SK-N-SH (cell line): ENCODE data around the gene MAPK14. TPM values are rescaled to one million over a fixed set of nuclear protein-coding genes. Genes with fewer than 3 reads are reported as not detected.

ENCODE experiments used
- CTCF ChIA-PET: fragments of 300-600, 350-600 bp; formaldehyde crosslinking; extraction: SDS; loops from one replicate; lab custom pipeline; 2021; lab: Yijun Ruan, JAX
- POLR2A ChIA-PET: fragments of 350-600 bp; sonication (Branson Sonifier 250); formaldehyde crosslinking; extraction: SDS; loops from one replicate; lab custom pipeline; 2020; ENCODE audit warnings: antibody characterized with exemption, inconsistent platforms; lab: Yijun Ruan, JAX
- DNase-seq: peaks from one replicate; pipeline ENCODE4 v3.0.0; 2012
- H2AFZ ChIP-seq: fragments of 200-600 bp; sonication (generic); 2 replicates; pipeline ENCODE4 v1.8.1; 2016; ENCODE audit warnings: antibody characterized with exemption, mild to moderate bottlenecking, low read depth
- H3F3A ChIP-seq: fragments of 200-600 bp; sonication (generic); replicated peaks from 2 replicates; pipeline ENCODE3; 2016; ENCODE audit warnings: antibody characterized with exemption, mild to moderate bottlenecking; ENCODE audit not compliant: insufficient read depth
- H3K27ac ChIP-seq, 2 experiments: fragments of 200-500 bp in 1 of 2; fragments of 200-600 bp in 1 of 2; sonication (Bioruptor generic) in 1 of 2; sonication (generic), shearing (Covaris generic) in 1 of 2; 2 replicates each; pipeline versions ENCODE4 v1.5.1 to v1.6.1; 2014 to 2016; ENCODE audit warnings: low read depth in 2 of 2, inconsistent platforms in 1 of 2, low read length in 1 of 2, mild to moderate bottlenecking in 1 of 2, mixed read lengths in 1 of 2
- H3K27me3 ChIP-seq: fragments of 200-600 bp; sonication (generic), shearing (Covaris generic); 2 replicates; pipeline ENCODE4 v1.6.1; 2016; ENCODE audit warnings: mixed run types; ENCODE audit not compliant: insufficient read depth
- H3K36me3 ChIP-seq, 2 experiments: fragments of 200-500 bp in 1 of 2; fragments of 200-600 bp in 1 of 2; sonication (Bioruptor generic) in 1 of 2; sonication (generic) in 1 of 2; replicated peaks in 1 of 2; 2 replicates each; pipeline versions ENCODE3 to v1.5.1; 2014 to 2016; ENCODE audit warnings: low read length in 1 of 2, mild to moderate bottlenecking in 1 of 2; ENCODE audit not compliant: insufficient read depth in 2 of 2, control insufficient read depth in 1 of 2
- H3K4me1 ChIP-seq, 2 experiments: fragments of 200-500 bp in 1 of 2; fragments of 200-600 bp in 1 of 2; sonication (Bioruptor generic) in 1 of 2; sonication (generic), shearing (Covaris generic) in 1 of 2; 2 replicates each; pipeline versions ENCODE4 v1.5.1 to v1.6.1; 2014 to 2016; ENCODE audit warnings: low read depth in 1 of 2, low read length in 1 of 2, mixed run types in 1 of 2; ENCODE audit not compliant: insufficient read depth in 2 of 2, control insufficient read depth in 1 of 2
- H3K4me2 ChIP-seq: fragments of 200-600 bp; sonication (generic), shearing (Covaris generic); 2 replicates; pipeline ENCODE4 v1.6.1; 2017; ENCODE audit warnings: mixed run types
- H3K4me3 ChIP-seq, 2 experiments: fragments of 200-500 bp in 1 of 2; fragments of 200-600 bp in 1 of 2; sonication (Bioruptor generic) in 1 of 2; sonication (generic), shearing (Covaris generic) in 1 of 2; 2 replicates each; pipeline versions ENCODE4 v1.5.1 to v1.8.1; 2014 to 2016; ENCODE audit warnings: low read depth in 2 of 2, inconsistent platforms in 1 of 2, low read length in 1 of 2, mild to moderate bottlenecking in 1 of 2, mixed read lengths in 1 of 2, moderate library complexity in 1 of 2
- H3K79me2 ChIP-seq: fragments of 200-600 bp; sonication (generic); 2 replicates; pipeline ENCODE4 v1.8.1; 2017; ENCODE audit warnings: mild to moderate bottlenecking; ENCODE audit not compliant: insufficient read depth
- H3K9ac ChIP-seq: fragments of 200-600 bp; sonication (generic); 2 replicates; pipeline ENCODE4 v1.6.1; 2017; ENCODE audit warnings: mixed run types
- H3K9me2 ChIP-seq: fragments of 200-600 bp; sonication (generic); 2 replicates; pipeline ENCODE4 v1.6.1; 2017; ENCODE audit warnings: mixed run types
- H3K9me3 ChIP-seq: fragments of 200-600 bp; sonication (generic); 2 replicates; pipeline ENCODE4 v1.6.1; 2017; ENCODE audit warnings: mixed run types, mild to moderate bottlenecking, moderate library complexity
- H4K20me1 ChIP-seq: fragments of 200-600 bp; sonication (generic); 2 replicates; pipeline ENCODE4 v1.6.1; 2017; ENCODE audit warnings: mild to moderate bottlenecking, mixed run types; ENCODE audit not compliant: insufficient read depth
- CHD2 ChIP-seq: fragments of 150-350 bp; IDR thresholded peaks from 2 replicates; pipeline ENCODE4 v1.6.1; 2018; ENCODE audit warnings: low read length; ENCODE audit not compliant: partially characterized antibody
- FOXM1 ChIP-seq: IDR thresholded peaks from 2 replicates; pipeline ENCODE4 v1.4.0; 2012; ENCODE audit warnings: low read depth, mild to moderate bottlenecking
- GATA2 ChIP-seq: sonication (generic); formaldehyde crosslinking; IDR thresholded peaks from 2 replicates; pipeline ENCODE4 v1.5.0; 2020; ENCODE audit warnings: mild to moderate bottlenecking, missing genetic modification reagents
- MXI1 ChIP-seq: IDR thresholded peaks from 2 replicates; pipeline ENCODE4 v1.6.1; 2012; ENCODE audit warnings: mild to moderate bottlenecking, low read depth, low read length, improper control_type of control experiment
- RAD21 ChIP-seq: IDR thresholded peaks from 2 replicates; pipeline ENCODE4 v1.6.1; 2012; ENCODE audit warnings: mild to moderate bottlenecking, low read length
- RCOR1 ChIP-seq: fragments of 150-350 bp; IDR thresholded peaks from 2 replicates; pipeline ENCODE4 v1.6.1; 2017; ENCODE audit warnings: antibody characterized with exemption, low read length
- ZBTB33 ChIP-seq: IDR thresholded peaks from 2 replicates; pipeline ENCODE4 v1.4.0; 2012; ENCODE audit warnings: low read depth, borderline replicate concordance
- WGBS: methylation state at CpG from one replicate; pipeline ENCODE4 v1.1.6; 2017; ENCODE audit warnings: low lambda C conversion rate; 5-methylcytosine and 5-hydroxymethylcytosine counted together
- polyA plus RNA-seq, 3 experiments: library from polyadenylated mRNA; depleted of rRNA; stranded (reverse); fragments of >200 nt; gene quantifications; 2 replicates each; pipeline ENCODE4 v1.2.3, GENCODE V29; 2012
- TF ChIP-seq, protein P1 (sequence below): IDR thresholded peaks from 2 replicates; pipeline ENCODE4 v1.4.0; 2012; ENCODE audit warnings: low read depth, borderline replicate concordance
- TF ChIP-seq, protein P2 (sequence below): fragments of 150-350 bp; IDR thresholded peaks from 2 replicates; pipeline ENCODE4 v1.6.1; 2017; ENCODE audit warnings: antibody characterized with exemption, low read length, low read depth, borderline replicate concordance

The MAPK14 gene
- polyA plus RNA-seq, 1 of the 3 experiments (the other 2 are of a cell fraction), result 19.8 TPM

- Histone ChIP-seq H4K20me1 (no peaks in the 10 kb centered on the region), H2AFZ (no peak overlapping the region), H3K4me2 (no peak overlapping the region), H3K27me3 (no peaks in the 10 kb centered on the region), H3K36me3 (peaks cover 15 to 35% of the 10 kb centered on the region in 2 experiments), H3K4me3 (no peak overlapping the region; a peak in 1 of 4 replicates), H3K79me2 (no peaks in the 10 kb centered on the region; the same call in 1 of the 2 replicates), H3K9me2 (no peaks in the 10 kb centered on the region), H3K9me3 (no peaks in the 10 kb centered on the region), H3K27ac (peak overlapping the region in 1 of 2 experiments; percentile 95; a peak in 2 of 4 replicates), H3F3A (no peaks in the 10 kb centered on the region), H3K9ac (no peak overlapping the region), H3K4me1 (peaks cover 0 to 25% of the 10 kb centered on the region in 2 experiments; a peak in 2 of 4 replicates)
- CTCF ChIA-PET, result interaction anchor here (0.8 to 9.7 kb wide), 6 partner anchors 13 to 96 kb away, joined by 3 to 224 read pairs (median 4); partner anchors contain the start of genes MAPK14 and SLC26A8
- POLR2A ChIA-PET, result interaction anchor here (1.6 kb wide), 1 partner anchor 71 kb away, joined by 5 read pairs; the partner anchor contains the start of gene MAPK14
- 77% methylated on average over 5 of the region's 5 CpGs for WGBS
- TF ChIP-seq FOXM1 (no peak), MXI1 (peak; percentile 61), RCOR1 (peak; percentile 81), RAD21 (peak; percentile 29), CHD2 (no peak)
- TF ChIP-seq, protein P1, sequence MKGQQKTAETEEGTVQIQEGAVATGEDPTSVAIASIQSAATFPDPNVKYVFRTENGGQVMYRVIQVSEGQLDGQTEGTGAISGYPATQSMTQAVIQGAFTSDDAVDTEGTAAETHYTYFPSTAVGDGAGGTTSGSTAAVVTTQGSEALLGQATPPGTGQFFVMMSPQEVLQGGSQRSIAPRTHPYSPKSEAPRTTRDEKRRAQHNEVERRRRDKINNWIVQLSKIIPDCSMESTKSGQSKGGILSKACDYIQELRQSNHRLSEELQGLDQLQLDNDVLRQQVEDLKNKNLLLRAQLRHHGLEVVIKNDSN, result no peak
- TF ChIP-seq, protein P2, sequence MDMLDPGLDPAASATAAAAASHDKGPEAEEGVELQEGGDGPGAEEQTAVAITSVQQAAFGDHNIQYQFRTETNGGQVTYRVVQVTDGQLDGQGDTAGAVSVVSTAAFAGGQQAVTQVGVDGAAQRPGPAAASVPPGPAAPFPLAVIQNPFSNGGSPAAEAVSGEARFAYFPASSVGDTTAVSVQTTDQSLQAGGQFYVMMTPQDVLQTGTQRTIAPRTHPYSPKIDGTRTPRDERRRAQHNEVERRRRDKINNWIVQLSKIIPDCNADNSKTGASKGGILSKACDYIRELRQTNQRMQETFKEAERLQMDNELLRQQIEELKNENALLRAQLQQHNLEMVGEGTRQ, result 0 out of 2 replicates have a peak, but pooled peaks have one; percentile 18
- DNase-seq, result peak; percentile 54
These were observed 71.5 kb downstream of the MAPK14 start for GRCh38 chr6:36098920-36099647.

DNA sequence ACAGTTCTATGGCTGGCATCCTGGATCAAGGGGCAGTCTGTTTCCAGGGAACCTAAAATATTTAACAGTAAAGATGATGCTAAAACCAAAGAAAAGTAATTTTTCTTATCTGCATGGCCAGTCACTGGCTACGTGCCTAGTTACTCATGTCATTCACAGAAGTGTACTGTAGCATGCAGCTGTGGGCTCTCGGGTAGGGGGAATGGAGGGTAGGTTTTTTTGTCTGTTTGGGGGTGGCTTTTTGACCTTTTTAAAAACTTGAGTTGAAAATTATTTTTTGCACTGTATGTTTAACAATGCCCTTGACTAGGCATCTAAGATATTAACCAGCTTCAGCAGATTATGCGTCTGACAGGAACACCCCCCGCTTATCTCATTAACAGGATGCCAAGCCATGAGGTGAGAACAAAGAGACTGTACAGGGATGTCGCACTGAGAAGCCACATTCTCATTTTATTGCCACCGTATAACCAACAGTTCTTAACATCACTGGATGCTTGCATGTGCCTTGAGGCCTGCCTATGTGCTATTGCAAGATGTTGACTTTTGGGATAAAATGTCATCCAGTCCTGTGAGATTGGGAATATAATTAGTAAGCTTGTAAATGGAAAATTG, 72.4 kb downstream of the MAPK14 start:
- H3K4me2 ChIP-seq, result no peak overlapping the region
- H4K20me1 ChIP-seq, result no peaks in the 10 kb centered on the region
- no peak overlapping the region for H2AFZ ChIP-seq
- no peaks in the 10 kb centered on the region for H3F3A ChIP-seq
- 87% methylated on average over 6 of the region's 6 CpGs for WGBS
- TF ChIP-seq GATA2 (CRISPR knock-in tag) (no peak), ZBTB33 (no peak)
- ChIA-PET CTCF (interaction anchor here (0.8 to 9.7 kb wide), 2 partner anchors 39 to 72 kb away, joined by 4 to 224 read pairs; partner anchors contain the start of genes MAPK14 and SLC26A8), POLR2A (interaction anchor here (1.6 kb wide), 1 partner anchor 72 kb away, joined by 5 read pairs; the partner anchor contains the start of gene MAPK14)
- no peaks in the 10 kb centered on the region; the same call in 1 of the 2 replicates for H3K79me2 ChIP-seq
- H3K36me3 ChIP-seq, result peaks cover 15 to 39% of the 10 kb centered on the region in 2 experiments
- H3K4me3 ChIP-seq, result no peak overlapping the region
- no peaks in the 10 kb centered on the region for H3K9me3 ChIP-seq
- no peaks in the 10 kb centered on the region for H3K9me2 ChIP-seq
- H3K27me3 ChIP-seq, result no peaks in the 10 kb centered on the region
- H3K27ac ChIP-seq, result peak overlapping the region in 1 of 2 experiments; percentile 95; a peak in 2 of 4 replicates
- H3K9ac ChIP-seq, result no peak overlapping the region
- H3K4me1 ChIP-seq, result peaks cover 0 to 22% of the 10 kb centered on the region in 2 experiments; a peak in 2 of 4 replicates
- no peak for DNase-seq
